IPS DF 4.7 (cell line): ENCODE data around the gene NPAS3.

ENCODE experiments used
- DNase-seq: peaks from one replicate; pipeline ENCODE4 v3.0.0-alpha.2; 2013; ENCODE audit warnings: low spot score; ENCODE audit errors: extremely low read depth

NPAS3 gene

GRCh38 chr14:33611405-33612196 is 672.9 kb downstream of the NPAS3 start:
- no peak for DNase-seq

- peak; percentile 11 for DNase-seq
These were observed 673.5 kb downstream of the NPAS3 start for GRCh38 chr14:33612197-33612505.

- DNase-seq, result no peak
These were observed 678.5 kb downstream of the NPAS3 start for GRCh38 chr14:33617154-33617553.

GRCh38 chr14:33618361-33619105 is 679.9 kb downstream of the NPAS3 start:
- no peak for DNase-seq

DNA sequence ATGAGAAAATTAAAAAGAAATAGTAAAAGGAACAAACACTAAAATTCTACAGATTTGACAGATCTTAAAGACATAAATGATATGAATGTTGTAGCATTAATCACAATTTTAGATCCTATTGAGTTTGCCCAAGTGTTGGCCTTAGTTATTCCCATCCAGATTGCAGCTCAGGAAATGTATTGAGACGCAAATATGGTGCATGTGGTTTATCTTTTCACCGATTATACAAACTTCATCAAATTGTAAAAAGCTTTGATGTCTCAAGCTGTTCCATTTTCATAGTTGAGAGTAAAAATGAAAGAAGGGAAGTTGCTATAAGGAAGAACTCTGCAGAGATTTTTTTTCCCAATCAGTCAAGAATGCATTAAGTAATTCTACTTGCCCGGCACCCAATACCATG is 683.8 kb downstream of the NPAS3 start:
- DNase-seq, result no peak

- no peak for DNase-seq
These were observed 691.1 kb downstream of the NPAS3 start for GRCh38 chr14:33629792-33630191.

- no peak for DNase-seq
These were observed 692.3 kb downstream of the NPAS3 start for GRCh38 chr14:33631021-33631420.

- DNase-seq, result no peak
These were observed 692.8 kb downstream of the NPAS3 start for GRCh38 chr14:33631441-33631840.

DNA sequence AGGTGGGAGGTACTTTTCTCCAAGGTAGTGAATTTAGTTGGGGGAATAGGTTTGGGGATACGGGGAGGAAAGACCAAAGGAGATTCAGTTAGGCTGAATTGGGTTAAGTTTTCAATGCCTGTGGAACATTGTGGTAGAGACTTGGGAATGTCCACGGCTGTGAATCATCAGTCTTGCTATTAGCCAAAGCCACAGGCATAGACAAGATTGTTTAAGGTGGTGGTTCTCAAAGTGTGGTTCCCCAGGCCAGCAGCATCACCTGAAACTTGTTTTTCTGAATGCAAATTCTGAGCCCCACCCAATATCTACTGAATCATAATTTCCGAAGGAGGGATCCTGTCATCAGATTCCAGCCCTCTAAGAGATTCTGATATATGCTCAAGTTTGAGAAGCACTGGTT is 696.0 kb downstream of the NPAS3 start:
- DNase-seq, result no peak

DNA sequence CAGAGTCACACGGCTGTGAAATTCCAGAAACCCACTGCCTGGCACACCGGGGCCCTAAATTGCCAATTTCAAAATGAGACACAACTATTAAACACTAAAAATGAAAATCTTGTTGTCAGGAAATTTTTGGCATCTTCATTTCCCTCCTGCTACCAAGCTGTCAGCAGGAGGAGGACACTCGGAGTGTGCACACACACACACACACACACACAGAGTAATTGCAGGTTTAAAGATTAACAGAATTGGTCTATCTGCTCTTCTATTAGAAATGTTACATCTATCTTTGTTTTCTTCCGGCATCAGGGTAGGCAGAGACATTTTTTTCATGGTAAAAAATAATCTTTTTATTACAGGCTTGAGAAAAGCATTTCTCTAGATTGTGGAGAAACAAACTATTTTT is 698.0 kb downstream of the NPAS3 start:
- no peak for DNase-seq

GRCh38 chr14:33642080-33642479 is 703.4 kb downstream of the NPAS3 start:
- peak; percentile 11 for DNase-seq

- no peak for DNase-seq
These were observed 704.1 kb downstream of the NPAS3 start for GRCh38 chr14:33642691-33643244.

GRCh38 chr14:33643426-33644181 is 704.9 kb downstream of the NPAS3 start:
- DNase-seq, result no peak

GRCh38 chr14:33646692-33647260 is 708.1 kb downstream of the NPAS3 start:
- no peak for DNase-seq

GRCh38 chr14:33647385-33647786 is 708.7 kb downstream of the NPAS3 start:
- DNase-seq, result no peak

DNA sequence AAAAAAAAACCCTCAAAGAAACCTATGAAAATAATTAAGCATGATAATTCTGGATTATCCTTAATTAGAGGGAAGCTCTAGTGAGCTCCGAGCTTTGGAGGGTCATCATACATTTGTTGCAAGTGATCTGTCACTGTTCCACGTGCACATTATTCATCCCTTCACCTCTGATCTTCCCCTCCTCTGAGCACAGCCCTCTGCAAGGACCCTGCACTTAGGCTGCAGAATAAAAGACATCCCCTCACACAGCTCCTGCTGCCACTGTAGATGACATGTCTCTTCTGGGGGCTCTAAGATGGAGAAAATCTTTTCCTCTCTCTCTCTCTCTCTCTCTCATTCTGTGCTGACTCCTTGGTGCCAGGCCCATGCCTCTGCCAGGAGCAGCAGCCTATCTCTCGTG is 711.8 kb downstream of the NPAS3 start:
- DNase-seq, result no peak

DNA sequence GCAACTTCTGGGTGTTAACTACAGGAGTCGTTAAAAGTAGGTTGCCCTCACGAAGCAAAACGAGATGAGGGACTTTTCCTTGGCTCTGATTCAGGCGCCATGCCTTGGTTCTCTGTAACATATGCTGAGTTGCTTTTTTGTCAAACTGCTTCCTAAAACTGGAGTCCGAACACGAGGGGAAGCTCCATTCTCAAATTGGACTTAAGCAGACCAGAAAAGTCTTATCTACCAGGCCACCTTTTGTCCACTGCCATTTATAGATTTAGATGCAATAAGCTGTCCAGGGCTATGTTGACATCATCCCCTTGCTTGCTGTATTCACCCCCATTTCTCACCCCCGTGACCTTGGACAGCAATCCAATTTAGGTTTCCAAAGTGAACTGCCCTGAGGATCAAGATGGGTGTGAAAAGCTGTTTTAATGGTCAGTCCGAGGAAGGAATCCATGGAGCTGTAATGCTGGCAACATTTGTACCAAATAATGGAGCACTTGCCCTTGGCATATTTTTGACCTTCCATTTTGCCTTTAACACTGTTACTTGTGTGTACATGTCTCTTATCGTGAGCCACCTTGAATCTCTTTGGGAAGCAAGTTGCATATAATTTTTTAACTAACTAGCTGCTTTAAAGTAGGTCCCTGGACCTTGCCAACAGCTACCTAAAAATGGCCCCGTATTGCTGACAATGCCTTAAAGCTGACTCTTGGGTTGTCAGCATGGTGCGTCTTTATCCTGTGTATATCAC is 714.1 kb downstream of the NPAS3 start:
- DNase-seq, result no peak

- DNase-seq, result no peak
These were observed 714.6 kb downstream of the NPAS3 start for GRCh38 chr14:33653308-33653695.

DNA sequence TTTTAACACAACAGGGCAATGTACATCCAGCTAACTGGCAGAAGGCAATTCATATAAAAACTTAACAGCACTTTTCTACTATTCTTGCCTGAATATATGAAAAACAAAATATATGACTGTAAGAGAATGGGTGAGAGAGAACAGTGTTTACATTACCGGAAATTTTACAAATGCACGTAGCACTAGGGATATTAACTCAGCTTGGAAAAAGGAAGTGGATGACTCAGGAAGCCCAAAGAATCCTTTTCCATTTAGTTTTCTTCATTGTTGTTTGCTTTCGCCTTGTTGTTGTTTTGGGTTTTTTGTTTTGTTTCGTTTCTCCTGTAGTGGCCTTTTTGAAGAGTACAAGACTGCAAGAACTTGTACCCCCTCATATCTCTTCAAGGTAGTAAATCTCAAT is 716.7 kb downstream of the NPAS3 start:
- DNase-seq, result no peak

DNA sequence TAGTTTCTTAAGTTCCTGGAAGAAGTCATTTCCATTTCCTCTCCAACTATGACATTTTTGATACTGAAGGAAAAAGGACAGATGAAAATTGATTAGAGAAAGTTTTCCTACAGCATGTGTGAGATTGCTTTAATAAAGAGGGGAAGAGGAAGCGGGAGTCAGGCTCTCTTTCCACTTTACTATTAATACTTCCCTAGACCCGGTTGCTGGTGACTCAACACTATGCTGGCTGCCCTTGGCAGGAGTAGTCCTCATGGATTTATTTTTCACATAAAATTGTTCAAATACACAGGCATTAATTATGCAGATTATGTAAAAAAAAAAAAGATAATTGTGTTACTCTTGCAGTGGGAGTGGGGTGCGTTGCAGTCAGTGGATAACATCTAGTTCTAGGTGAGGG is 718.8 kb downstream of the NPAS3 start:
- no peak for DNase-seq

- no peak for DNase-seq
These were observed 721.6 kb downstream of the NPAS3 start for GRCh38 chr14:33660248-33660647.
